GM23338 (cell line): ENCODE data around the gene DUS4L. TPM values are rescaled to one million over a fixed set of nuclear protein-coding genes. Genes with fewer than 3 reads are reported as not detected.

ENCODE experiments used
- ATAC-seq: fragments of 200-7000 bp; cut with Tn5 transposase; 3 replicates; pipeline ENCODE4 v1.9.1; 2020
- DNase-seq: peaks from one replicate; pipeline ENCODE4 v3.0.0-alpha.2; 2015; ENCODE audit warnings: low spot score
- H2AFZ ChIP-seq: fragments of 200-600 bp; sonication (generic); 2 replicates; pipeline ENCODE4 v1.8.0; 2016; ENCODE audit warnings: antibody characterized with exemption, mild to moderate bottlenecking, moderate library complexity
- H3F3A ChIP-seq: fragments of 200-600 bp; sonication (generic); replicated peaks from 2 replicates; pipeline ENCODE4 v1.8.0; 2017; ENCODE audit warnings: antibody characterized with exemption, mixed run types, low read depth
- H3K27ac ChIP-seq: fragments of 200-600 bp; sonication (generic); 2 replicates; pipeline ENCODE4 v1.6.1; 2016; ENCODE audit warnings: low read depth
- H3K27me3 ChIP-seq: fragments of 200-600 bp; sonication (generic); 2 replicates; pipeline ENCODE4 v1.8.0; 2016; ENCODE audit warnings: mild to moderate bottlenecking, mixed run types, moderate library complexity; ENCODE audit not compliant: insufficient read depth
- H3K36me3 ChIP-seq: fragments of 200-600 bp; sonication (generic); 2 replicates; pipeline ENCODE4 v1.8.0; 2016; ENCODE audit warnings: mild to moderate bottlenecking; ENCODE audit not compliant: insufficient read depth
- H3K4me1 ChIP-seq: fragments of 200-600 bp; sonication (generic); 2 replicates; pipeline ENCODE4 v1.8.0; 2016; ENCODE audit warnings: mild to moderate bottlenecking, moderate library complexity; ENCODE audit not compliant: insufficient read depth
- H3K4me2 ChIP-seq: fragments of 200-600 bp; sonication (generic); 2 replicates; pipeline ENCODE4 v1.7.1; 2017; ENCODE audit warnings: mixed run types
- H3K4me3 ChIP-seq: fragments of 200-600 bp; sonication (generic); 2 replicates; pipeline ENCODE4 v1.6.1; 2016; ENCODE audit warnings: mixed run types
- H3K79me2 ChIP-seq: fragments of 200-600 bp; sonication (generic); replicated peaks from 2 replicates; pipeline ENCODE4 v1.8.0; 2017; ENCODE audit warnings: mild to moderate bottlenecking; ENCODE audit not compliant: insufficient read depth
- H3K9me2 ChIP-seq: fragments of 200-600 bp; sonication (generic); 2 replicates; pipeline ENCODE4 v1.8.0; 2017; ENCODE audit not compliant: insufficient read depth
- H4K20me1 ChIP-seq: fragments of 200-600 bp; sonication (generic); replicated peaks from 2 replicates; pipeline ENCODE4 v1.8.0; 2017; ENCODE audit warnings: mild to moderate bottlenecking; ENCODE audit not compliant: insufficient read depth
- H3K27ac Mint-ChIP-seq: 2 replicates; pipeline ENCODE4 v1.8.0; 2020; ENCODE audit warnings: inconsistent platforms, mild to moderate bottlenecking, moderate library complexity, mixed read lengths
- H3K27me3 Mint-ChIP-seq: 3 replicates; pipeline ENCODE4 v1.8.0; 2022; ENCODE audit warnings: low read depth, mild to moderate bottlenecking, moderate library complexity, mixed read lengths, inconsistent platforms; ENCODE audit not compliant: insufficient read depth, poor library complexity
- H3K36me3 Mint-ChIP-seq: 3 replicates; pipeline ENCODE4 v1.8.0; 2021; ENCODE audit warnings: low read depth, mild to moderate bottlenecking, inconsistent platforms, moderate library complexity, mixed read lengths
- H3K4me1 Mint-ChIP-seq: 3 replicates; pipeline ENCODE4 v1.8.0; 2020; ENCODE audit warnings: mild to moderate bottlenecking, inconsistent platforms, mixed read lengths
- H3K4me3 Mint-ChIP-seq: 3 replicates; pipeline ENCODE4 v1.8.0; 2021; ENCODE audit warnings: moderate library complexity, mild to moderate bottlenecking, inconsistent platforms, mixed read lengths
- H3K9me3 Mint-ChIP-seq: 3 replicates; pipeline ENCODE4 v1.8.0; 2020; ENCODE audit warnings: moderate library complexity, mild to moderate bottlenecking, inconsistent platforms, mixed read lengths
- CREB1 ChIP-seq: fragments of 250-450 bp; sonication (Bioruptor Pico); IDR thresholded peaks from 2 replicates; pipeline ENCODE4 v1.5.0; 2020; ENCODE audit warnings: low read depth, mild to moderate bottlenecking, moderate library complexity
- ETS1 ChIP-seq: IDR thresholded peaks from 2 replicates; pipeline ENCODE4 v1.6.1; 2016; ENCODE audit warnings: antibody characterized with exemption
- EZH2 ChIP-seq: fragments of 200-600 bp; sonication (generic); IDR thresholded peaks from one replicate; pipeline ENCODE4 v1.8.0; 2017; ENCODE audit warnings: antibody characterized with exemption, mild to moderate bottlenecking, low read depth; ENCODE audit not compliant: unreplicated experiment
- NANOG ChIP-seq: IDR thresholded peaks from 2 replicates; pipeline ENCODE4 v1.6.1; 2016; ENCODE audit warnings: antibody characterized with exemption, borderline replicate concordance
- STAT1 ChIP-seq: IDR thresholded peaks from one replicate; pipeline ENCODE4 v1.6.1; 2016; ENCODE audit warnings: antibody characterized with exemption; ENCODE audit not compliant: unreplicated experiment
- ZNF114 ChIP-seq: fragments of 250-450 bp; sonication (Bioruptor Pico); IDR thresholded peaks from 2 replicates; pipeline ENCODE4 v1.5.0; 2020; ENCODE audit warnings: mild to moderate bottlenecking, moderate library complexity
- ZNF331 ChIP-seq: fragments of 250-450 bp; sonication (Bioruptor Pico); IDR thresholded peaks from 2 replicates; pipeline ENCODE4 v1.5.0; 2020; ENCODE audit warnings: low read depth, mild to moderate bottlenecking, moderate library complexity
- ZNF462 ChIP-seq: fragments of 250-450 bp; sonication (Bioruptor Pico); IDR thresholded peaks from 2 replicates; pipeline ENCODE4 v1.5.0; 2020; ENCODE audit warnings: mild to moderate bottlenecking, moderate library complexity
- polyA plus RNA-seq: library from polyadenylated mRNA; unstranded; fragments of >200 nt; fragmentation: Nextera tagmentation; extraction: Ambion mirVana; gene quantifications from 2 replicates; pipeline ENCODE4 v1.2.1, GENCODE V29; 2016
- total RNA-seq: library from RNA; depleted of rRNA; stranded (reverse); fragments of >200 nt; shearing (Covaris generic); gene quantifications from 2 replicates; pipeline ENCODE4 v1.2.3, GENCODE V29; 2014

The DUS4L gene
- total and polyA plus RNA-seq, 2 experiments from 2014 or later, result 16.7 to 22.9 TPM

- Histone ChIP-seq H3K36me3 (no peaks in the 10 kb centered on the region), H3K79me2 (no peaks in the 10 kb centered on the region), H3F3A (no peaks in the 10 kb centered on the region), H3K4me1 (no peaks in the 10 kb centered on the region), H2AFZ (no peak overlapping the region), H3K9me2 (no peaks in the 10 kb centered on the region), H3K27ac (no peak overlapping the region), H4K20me1 (no peaks in the 10 kb centered on the region; the same call in 1 of the 2 replicates), H3K4me3 (no peak overlapping the region), H3K27me3 (no peaks in the 10 kb centered on the region), H3K4me2 (no peak overlapping the region)
- Mint-ChIP-seq H3K36me3 (no peaks in the 10 kb centered on the region; the same call in 2 of the 3 replicates), H3K4me3 (no peak overlapping the region), H3K27me3 (no peaks in the 10 kb centered on the region), H3K4me1 (peaks cover 6% of the 10 kb centered on the region), H3K9me3 (no peaks in the 10 kb centered on the region), H3K27ac (no peak overlapping the region)
- DNase-seq (no peak), ATAC-seq (no peak)
- TF ChIP-seq CREB1, result no peak
- no peak for TF ChIP-seq ZNF331 (CRISPR knock-in tag)
- no peak for TF ChIP-seq ETS1
- no peak for TF ChIP-seq NANOG
These were observed 31.4 kb downstream of the DUS4L start for GRCh38 chr7:107594961-107595737.

GRCh38 chr7:107596881-107597581 lies 33.3 kb downstream of the DUS4L start:
- H3K9me2 ChIP-seq, result no peaks in the 10 kb centered on the region
- no peaks in the 10 kb centered on the region for H3K4me1 ChIP-seq
- no peaks in the 10 kb centered on the region for H3K36me3 ChIP-seq
- no peak overlapping the region for H3K27ac ChIP-seq
- H4K20me1 ChIP-seq, result no peaks in the 10 kb centered on the region
- ATAC-seq (peak; percentile 65), DNase-seq (no peak)
- H2AFZ ChIP-seq, result peak overlapping the region; percentile 7; the same call in 1 of the 2 replicates
- no peaks in the 10 kb centered on the region for H3K36me3 Mint-ChIP-seq
- no peak overlapping the region for H3K4me3 ChIP-seq
- no peak overlapping the region for H3K4me2 ChIP-seq
- H3K79me2 ChIP-seq, result no peaks in the 10 kb centered on the region
- no peaks in the 10 kb centered on the region for H3F3A ChIP-seq
- H3K27me3 ChIP-seq, result no peaks in the 10 kb centered on the region
- H3K9me3 Mint-ChIP-seq, result no peaks in the 10 kb centered on the region
- TF ChIP-seq NANOG (no peak), CREB1 (no peak), ETS1 (no peak), STAT1 (no peak), ZNF462 (CRISPR knock-in tag) (no peak), EZH2 (no peak), ZNF114 (no peak)
- H3K4me3 Mint-ChIP-seq, result no peak overlapping the region
- H3K27me3 Mint-ChIP-seq, result no peaks in the 10 kb centered on the region
- peaks cover 6% of the 10 kb centered on the region for H3K4me1 Mint-ChIP-seq
- no peak overlapping the region; the same call in 1 of the 2 replicates for H3K27ac Mint-ChIP-seq
